GM12872 (cell line): ENCODE measurements around the gene PPM1D.

Source experiments
- TF ChIP-seq, protein P1 (sequence below): IDR thresholded peaks from 3 replicates; pipeline ENCODE4 v1.5.1; 2011; ENCODE audit warnings: low read depth, mild to moderate bottlenecking, low read length, moderate library complexity; ENCODE audit not compliant: insufficient read depth

Gene PPM1D

DNA sequence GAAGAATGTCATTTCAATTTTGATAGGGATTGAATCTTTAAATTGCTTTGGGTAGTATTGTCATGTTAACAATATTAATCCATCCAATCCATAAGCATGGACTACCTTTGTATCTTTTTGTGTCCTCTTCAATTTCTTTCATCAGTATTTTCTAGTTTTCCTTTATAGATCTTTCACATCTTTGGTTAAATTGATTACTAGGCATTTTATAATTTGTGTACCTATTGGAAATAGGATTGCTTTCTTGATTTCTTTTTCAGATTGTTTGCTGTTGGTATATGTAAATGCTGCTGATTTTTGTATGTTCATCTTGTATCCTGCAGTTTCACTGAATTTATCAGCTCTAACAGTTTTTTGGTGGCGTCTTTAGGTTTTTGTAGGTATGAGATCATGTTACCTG is 53.6 kb downstream of the PPM1D start:
- TF ChIP-seq, protein P1, sequence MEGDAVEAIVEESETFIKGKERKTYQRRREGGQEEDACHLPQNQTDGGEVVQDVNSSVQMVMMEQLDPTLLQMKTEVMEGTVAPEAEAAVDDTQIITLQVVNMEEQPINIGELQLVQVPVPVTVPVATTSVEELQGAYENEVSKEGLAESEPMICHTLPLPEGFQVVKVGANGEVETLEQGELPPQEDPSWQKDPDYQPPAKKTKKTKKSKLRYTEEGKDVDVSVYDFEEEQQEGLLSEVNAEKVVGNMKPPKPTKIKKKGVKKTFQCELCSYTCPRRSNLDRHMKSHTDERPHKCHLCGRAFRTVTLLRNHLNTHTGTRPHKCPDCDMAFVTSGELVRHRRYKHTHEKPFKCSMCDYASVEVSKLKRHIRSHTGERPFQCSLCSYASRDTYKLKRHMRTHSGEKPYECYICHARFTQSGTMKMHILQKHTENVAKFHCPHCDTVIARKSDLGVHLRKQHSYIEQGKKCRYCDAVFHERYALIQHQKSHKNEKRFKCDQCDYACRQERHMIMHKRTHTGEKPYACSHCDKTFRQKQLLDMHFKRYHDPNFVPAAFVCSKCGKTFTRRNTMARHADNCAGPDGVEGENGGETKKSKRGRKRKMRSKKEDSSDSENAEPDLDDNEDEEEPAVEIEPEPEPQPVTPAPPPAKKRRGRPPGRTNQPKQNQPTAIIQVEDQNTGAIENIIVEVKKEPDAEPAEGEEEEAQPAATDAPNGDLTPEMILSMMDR, result no peak

DNA sequence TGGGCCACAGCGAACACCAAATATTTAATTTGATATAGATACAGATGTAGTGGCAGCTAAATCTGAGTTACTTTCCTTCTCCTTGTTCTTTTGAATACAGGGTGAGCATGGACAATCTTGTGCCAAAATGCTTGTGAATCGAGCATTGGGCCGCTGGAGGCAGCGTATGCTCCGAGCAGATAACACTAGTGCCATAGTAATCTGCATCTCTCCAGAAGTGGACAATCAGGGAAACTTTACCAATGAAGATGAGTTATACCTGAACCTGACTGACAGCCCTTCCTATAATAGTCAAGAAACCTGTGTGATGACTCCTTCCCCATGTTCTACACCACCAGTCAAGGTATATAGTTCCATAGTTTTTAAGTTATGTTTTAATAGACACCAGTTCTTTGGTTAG is 56.5 kb downstream of the PPM1D start:
- TF ChIP-seq, protein P1, result no peak

DNA sequence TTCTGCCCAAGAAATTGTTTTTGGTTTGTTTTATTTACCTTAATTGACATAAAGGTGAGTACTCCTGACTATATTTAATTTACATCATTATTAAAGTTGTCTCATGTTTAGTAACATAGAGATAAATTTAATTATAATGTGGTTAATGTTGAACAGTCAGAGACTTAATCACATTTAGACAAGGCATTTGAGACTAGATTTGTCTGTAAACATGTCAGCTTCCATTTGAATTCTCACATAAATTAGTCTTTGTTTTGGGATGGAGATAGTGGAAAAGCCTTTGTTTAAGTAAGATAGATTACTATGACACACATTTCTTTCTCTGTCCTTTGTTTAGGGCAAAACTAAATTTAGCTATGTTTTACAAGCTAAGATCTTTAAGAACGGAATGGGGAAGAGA is 59.2 kb downstream of the PPM1D start:
- TF ChIP-seq, protein P1, result no peak

DNA sequence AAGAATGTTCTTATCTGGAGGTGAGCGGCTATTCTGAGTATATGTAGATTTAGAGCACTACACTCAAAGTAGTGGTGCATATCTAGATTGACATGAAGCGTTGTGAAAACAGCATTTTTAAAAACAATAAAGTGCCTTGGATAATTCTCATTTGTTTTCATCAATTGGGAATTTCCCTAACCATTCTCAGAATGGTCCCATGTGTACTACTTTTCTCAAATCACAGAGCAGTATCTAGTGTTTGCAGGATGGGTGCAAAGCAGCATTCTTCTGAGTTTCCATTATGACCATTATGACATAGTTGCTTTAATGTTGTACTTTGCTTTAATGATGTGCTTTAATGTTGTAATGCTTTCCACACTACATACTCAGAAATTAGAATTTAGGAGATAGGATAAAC is 61.5 kb downstream of the PPM1D start:
- TF ChIP-seq, protein P1, result no peak

DNA sequence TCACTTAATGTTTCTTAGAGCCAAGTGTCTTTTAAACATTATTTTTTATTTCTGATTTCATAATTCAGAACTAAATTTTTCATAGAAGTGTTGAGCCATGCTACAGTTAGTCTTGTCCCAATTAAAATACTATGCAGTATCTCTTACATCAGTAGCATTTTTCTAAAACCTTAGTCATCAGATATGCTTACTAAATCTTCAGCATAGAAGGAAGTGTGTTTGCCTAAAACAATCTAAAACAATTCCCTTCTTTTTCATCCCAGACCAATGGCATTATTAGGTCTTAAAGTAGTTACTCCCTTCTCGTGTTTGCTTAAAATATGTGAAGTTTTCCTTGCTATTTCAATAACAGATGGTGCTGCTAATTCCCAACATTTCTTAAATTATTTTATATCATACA is 64.0 kb downstream of the PPM1D start:
- TF ChIP-seq, protein P1, result no peak

DNA sequence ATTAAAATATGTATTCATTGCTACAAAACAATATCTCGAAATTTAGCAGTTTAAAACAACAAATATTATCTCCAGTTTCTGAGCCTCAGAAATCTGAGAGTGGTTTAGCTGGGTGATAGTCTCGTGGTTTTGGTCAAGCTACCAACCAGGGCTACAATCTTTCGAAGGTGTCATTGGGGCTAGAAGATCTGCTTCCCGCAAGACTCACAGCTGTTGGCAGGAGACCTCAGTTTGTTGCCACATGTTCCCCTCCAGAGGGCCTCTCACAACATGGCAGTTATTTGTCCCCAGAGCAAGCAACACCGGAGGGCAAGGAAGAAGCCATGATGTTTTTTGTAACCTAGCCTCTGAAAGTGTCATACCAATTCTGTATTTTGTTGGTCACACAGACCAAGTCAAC is 65.6 kb downstream of the PPM1D start:
- TF ChIP-seq, protein P1, result no peak

DNA sequence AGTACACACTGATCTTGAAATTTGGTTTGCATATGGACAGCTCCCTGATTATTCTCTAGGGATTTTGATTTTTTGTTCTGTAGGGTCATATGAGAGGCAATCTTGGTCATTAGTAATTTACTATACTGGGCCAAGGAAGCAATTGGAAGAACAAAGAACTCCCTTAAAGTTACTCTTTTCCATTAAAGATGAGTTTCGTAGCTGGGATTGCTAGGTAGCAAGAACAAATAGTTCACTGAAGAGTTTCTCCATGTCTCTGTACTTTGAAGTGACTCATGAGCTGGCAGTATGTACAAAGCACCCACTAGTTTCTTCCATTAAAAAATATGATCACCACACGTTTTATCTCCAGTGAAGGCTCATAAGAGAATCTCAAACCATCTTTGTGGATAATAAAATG is 71.5 kb downstream of the PPM1D start:
- TF ChIP-seq, protein P1, result no peak

DNA sequence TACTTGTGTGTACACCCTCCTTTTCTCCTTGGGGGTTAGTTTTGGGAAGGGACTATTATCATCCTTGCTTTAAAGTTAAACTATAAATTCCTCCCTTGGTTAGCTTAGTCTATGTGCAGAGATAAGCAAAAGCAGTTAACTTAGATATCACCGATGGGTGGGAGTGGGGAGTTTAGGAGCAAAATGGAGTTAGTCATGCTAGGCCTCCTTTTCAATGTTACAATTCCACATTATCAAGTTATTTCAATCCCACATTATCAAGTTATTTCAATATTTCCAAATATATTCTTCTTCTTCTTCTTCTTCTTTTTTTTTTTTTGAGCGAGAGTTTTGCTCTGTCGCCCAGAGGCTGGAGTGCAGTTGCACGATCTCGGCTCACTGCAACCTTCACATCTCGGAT is 76.0 kb downstream of the PPM1D start:
- TF ChIP-seq, protein P1, result no peak
